Measurements from ENCODE around the gene RERE. TPM values are rescaled to one million over a fixed set of nuclear protein-coding genes. Genes with fewer than 3 reads are reported as not detected.

RERE gene
- total RNA-seq, 1 donor from 2014 or later: 124 TPM

DNA sequence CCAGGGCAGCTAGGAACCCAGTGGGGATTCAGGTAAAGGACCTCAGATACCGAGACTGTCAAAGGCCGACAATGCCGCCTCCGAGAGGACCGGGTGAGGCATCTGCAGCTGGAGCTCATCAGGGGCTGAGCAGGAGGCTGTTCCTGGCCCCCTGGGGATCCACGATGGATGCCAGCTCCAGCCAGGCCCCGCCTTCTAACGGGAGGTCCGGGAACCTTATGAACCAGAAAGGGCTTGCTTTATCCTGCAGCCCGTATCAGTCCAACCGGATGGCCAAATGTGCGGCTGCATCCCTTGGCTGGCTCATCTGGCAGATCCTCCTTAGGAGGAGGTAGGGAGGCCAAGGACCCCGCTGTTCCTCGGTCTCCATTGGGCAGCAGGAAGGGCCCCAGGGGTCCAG lies 467.5 kb downstream of the RERE start:
- Histone ChIP-seq H3K9ac (ENCODE audit: low read length) (no peak overlapping the region), H3K36me3 (ENCODE audit: insufficient read depth, low read length) (peaks cover 9% of the 10 kb centered on the region), H3K4me2 (ENCODE audit: low read length) (no peak overlapping the region), H3K79me2 (ENCODE audit: insufficient read depth, low read length) (no peaks in the 10 kb centered on the region), H3K27me3 (ENCODE audit: insufficient read depth, low read length) (peaks cover 3% of the 10 kb centered on the region), H3K4me3 (ENCODE audit: insufficient read depth, low read depth, low read length) (no peak overlapping the region), H2AFZ (ENCODE audit: low read depth, low read length) (no peak overlapping the region), H4K20me1 (ENCODE audit: insufficient read depth, low read length) (peaks cover 13% of the 10 kb centered on the region), H3K27ac (ENCODE audit: low read depth, low read length) (no peak overlapping the region), H3K4me1 (ENCODE audit: insufficient read depth, low read length) (no peaks in the 10 kb centered on the region), H3K9me3 (ENCODE audit: insufficient read depth, low read depth, low read length) (peaks cover 2% of the 10 kb centered on the region)
- FAIRE-seq (no peak), DNase-seq (ENCODE audit: low read depth) (no peak)
- no peak overlapping the region for H3K4me3 Mint-ChIP-seq (ENCODE audit: unreplicated experiment)
- no peaks in the 10 kb centered on the region for H3K9me3 Mint-ChIP-seq (ENCODE audit: unreplicated experiment)
- peaks cover 5% of the 10 kb centered on the region for H3K4me1 Mint-ChIP-seq (ENCODE audit: low read depth, unreplicated experiment)
- H3K36me3 Mint-ChIP-seq (ENCODE audit: low read depth, unreplicated experiment): peaks cover 10% of the 10 kb centered on the region
- TF ChIP-seq, protein P1, sequence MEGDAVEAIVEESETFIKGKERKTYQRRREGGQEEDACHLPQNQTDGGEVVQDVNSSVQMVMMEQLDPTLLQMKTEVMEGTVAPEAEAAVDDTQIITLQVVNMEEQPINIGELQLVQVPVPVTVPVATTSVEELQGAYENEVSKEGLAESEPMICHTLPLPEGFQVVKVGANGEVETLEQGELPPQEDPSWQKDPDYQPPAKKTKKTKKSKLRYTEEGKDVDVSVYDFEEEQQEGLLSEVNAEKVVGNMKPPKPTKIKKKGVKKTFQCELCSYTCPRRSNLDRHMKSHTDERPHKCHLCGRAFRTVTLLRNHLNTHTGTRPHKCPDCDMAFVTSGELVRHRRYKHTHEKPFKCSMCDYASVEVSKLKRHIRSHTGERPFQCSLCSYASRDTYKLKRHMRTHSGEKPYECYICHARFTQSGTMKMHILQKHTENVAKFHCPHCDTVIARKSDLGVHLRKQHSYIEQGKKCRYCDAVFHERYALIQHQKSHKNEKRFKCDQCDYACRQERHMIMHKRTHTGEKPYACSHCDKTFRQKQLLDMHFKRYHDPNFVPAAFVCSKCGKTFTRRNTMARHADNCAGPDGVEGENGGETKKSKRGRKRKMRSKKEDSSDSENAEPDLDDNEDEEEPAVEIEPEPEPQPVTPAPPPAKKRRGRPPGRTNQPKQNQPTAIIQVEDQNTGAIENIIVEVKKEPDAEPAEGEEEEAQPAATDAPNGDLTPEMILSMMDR (IDR thresholded peaks at IDR 0.05; ENCODE audit: insufficient read depth, low read depth, low read length): no peak
- no peak for TF ChIP-seq EZH2 (IDR thresholded peaks at IDR 0.05; ENCODE audit: insufficient read depth, low read length)
- H3K27me3 Mint-ChIP-seq (ENCODE audit: low read depth, unreplicated experiment): no peaks in the 10 kb centered on the region
- H3K27ac Mint-ChIP-seq (ENCODE audit: unreplicated experiment): no peak overlapping the region

DNA sequence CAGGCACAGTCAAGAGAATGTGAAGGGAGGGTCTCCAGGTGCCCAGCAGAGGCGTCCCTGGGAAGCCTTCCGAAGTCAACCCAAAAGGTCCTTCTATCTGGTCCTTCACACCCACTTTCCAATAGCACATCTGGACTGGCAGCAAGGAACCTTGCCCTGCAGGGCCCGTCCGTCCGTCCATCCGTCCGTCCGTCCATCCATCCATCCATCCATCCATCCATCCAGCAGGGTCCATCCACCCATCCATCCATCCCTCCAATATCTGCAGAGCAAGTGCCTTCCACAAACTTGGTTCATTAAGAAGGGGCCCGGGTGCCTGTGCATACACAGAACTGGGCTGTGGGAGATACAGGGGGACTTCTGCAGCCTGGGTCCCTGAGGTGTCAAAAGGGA lies 468.0 kb downstream of the RERE start:
- Histone ChIP-seq H2AFZ (ENCODE audit: low read depth, low read length) (no peak overlapping the region), H3K4me1 (ENCODE audit: insufficient read depth, low read length) (no peaks in the 10 kb centered on the region), H3K79me2 (ENCODE audit: insufficient read depth, low read length) (no peaks in the 10 kb centered on the region), H3K9ac (ENCODE audit: low read length) (no peak overlapping the region), H3K9me3 (ENCODE audit: insufficient read depth, low read depth, low read length) (peaks cover 3% of the 10 kb centered on the region), H4K20me1 (ENCODE audit: insufficient read depth, low read length) (peaks cover 13% of the 10 kb centered on the region), H3K36me3 (ENCODE audit: insufficient read depth, low read length) (peaks cover 5% of the 10 kb centered on the region), H3K4me3 (ENCODE audit: insufficient read depth, low read depth, low read length) (no peak overlapping the region), H3K27me3 (ENCODE audit: insufficient read depth, low read length) (peaks cover 4% of the 10 kb centered on the region), H3K27ac (ENCODE audit: low read depth, low read length) (no peak overlapping the region), H3K4me2 (ENCODE audit: low read length) (no peak overlapping the region)
- Mint-ChIP-seq H3K27me3 (ENCODE audit: low read depth, unreplicated experiment) (no peaks in the 10 kb centered on the region), H3K27ac (ENCODE audit: unreplicated experiment) (peak overlapping the region; percentile 72), H3K9me3 (ENCODE audit: unreplicated experiment) (no peaks in the 10 kb centered on the region), H3K36me3 (ENCODE audit: low read depth, unreplicated experiment) (peaks cover 8% of the 10 kb centered on the region), H3K4me3 (ENCODE audit: unreplicated experiment) (no peak overlapping the region), H3K4me1 (ENCODE audit: low read depth, unreplicated experiment) (peaks cover 7% of the 10 kb centered on the region)
- no peak for DNase-seq (ENCODE audit: low read depth)
- TF ChIP-seq, protein P1 (IDR thresholded peaks at IDR 0.05; ENCODE audit: insufficient read depth, low read depth, low read length): no peak
- TF ChIP-seq EZH2 (IDR thresholded peaks at IDR 0.05; ENCODE audit: insufficient read depth, low read length): no peak
- FAIRE-seq: no peak

DNA sequence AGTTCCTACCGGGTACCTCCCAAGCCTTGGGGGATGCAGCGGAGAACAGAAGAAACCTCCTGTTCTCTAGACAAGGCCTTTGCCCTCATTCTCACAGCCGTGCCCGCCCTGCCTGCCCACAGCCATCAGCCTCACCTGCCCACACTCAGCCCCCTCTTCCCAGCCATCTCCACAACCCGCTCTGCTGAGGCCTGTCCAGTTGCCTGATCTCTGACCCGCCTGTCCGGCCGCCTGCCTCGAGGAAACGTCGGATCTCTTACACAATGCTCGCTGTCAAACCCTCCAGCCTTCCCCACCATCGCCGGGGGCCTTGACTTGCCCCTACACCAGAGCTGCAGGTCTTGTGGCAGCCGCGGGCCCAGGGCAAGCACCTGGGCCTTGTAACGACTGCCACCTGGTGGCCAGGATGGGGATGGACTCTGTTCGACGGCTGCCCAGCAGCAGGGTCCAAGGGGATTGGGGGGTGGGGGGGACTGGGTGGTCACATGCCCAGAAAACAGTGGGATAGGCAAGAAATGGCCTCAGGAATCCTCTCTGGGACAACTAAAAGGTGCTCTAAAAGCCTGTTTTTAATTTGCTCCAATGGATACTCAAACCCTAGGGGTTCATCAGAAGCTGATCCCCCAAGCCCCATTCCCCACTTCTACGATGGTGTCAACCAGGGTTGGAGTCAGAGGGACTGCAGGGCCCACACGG lies 468.5 kb downstream of the RERE start:
- Histone ChIP-seq H3K4me2 (ENCODE audit: low read length) (no peak overlapping the region), H2AFZ (ENCODE audit: low read depth, low read length) (no peak overlapping the region), H3K36me3 (ENCODE audit: insufficient read depth, low read length) (peaks cover 3% of the 10 kb centered on the region), H4K20me1 (ENCODE audit: insufficient read depth, low read length) (peaks cover 13% of the 10 kb centered on the region), H3K4me3 (ENCODE audit: insufficient read depth, low read depth, low read length) (no peak overlapping the region), H3K27me3 (ENCODE audit: insufficient read depth, low read length) (peaks cover 4% of the 10 kb centered on the region), H3K4me1 (ENCODE audit: insufficient read depth, low read length) (peaks cover 3% of the 10 kb centered on the region), H3K79me2 (ENCODE audit: insufficient read depth, low read length) (no peaks in the 10 kb centered on the region), H3K9ac (ENCODE audit: low read length) (no peak overlapping the region), H3K9me3 (ENCODE audit: insufficient read depth, low read depth, low read length) (peaks cover 3% of the 10 kb centered on the region), H3K27ac (ENCODE audit: low read depth, low read length) (no peak overlapping the region)
- TF ChIP-seq EZH2 (IDR thresholded peaks at IDR 0.05; ENCODE audit: insufficient read depth, low read length): no peak
- TF ChIP-seq, protein P1 (IDR thresholded peaks at IDR 0.05; ENCODE audit: insufficient read depth, low read depth, low read length): peak; percentile 60
- FAIRE-seq (no peak), DNase-seq (ENCODE audit: low read depth) (peak; percentile 14)
- Mint-ChIP-seq H3K27ac (ENCODE audit: unreplicated experiment) (peak overlapping the region; percentile 72), H3K36me3 (ENCODE audit: low read depth, unreplicated experiment) (peaks cover 8% of the 10 kb centered on the region), H3K9me3 (ENCODE audit: unreplicated experiment) (no peaks in the 10 kb centered on the region), H3K27me3 (ENCODE audit: low read depth, unreplicated experiment) (no peaks in the 10 kb centered on the region), H3K4me3 (ENCODE audit: unreplicated experiment) (no peak overlapping the region), H3K4me1 (ENCODE audit: low read depth, unreplicated experiment) (peaks cover 7% of the 10 kb centered on the region)
